HCT116 (cell line): ENCODE measurements around the gene MACF1. TPM values are rescaled to one million over a fixed set of nuclear protein-coding genes. Genes with fewer than 3 reads are reported as not detected.
"Not testable (repeated sequence)": the region's sequence is repeated elsewhere in the genome, so short reads cannot be mapped to it uniquely, and the experiment has no call there.

ENCODE experiments used
- ATAC-seq: fragments of 200-7000 bp; cut with Tn5 transposase; 2 replicates; pipeline ENCODE4 v1.9.1; 2020; ENCODE audit warnings: mild to moderate bottlenecking, moderate library complexity
- BruUV-seq: library from RNA; stranded (reverse); fragments of 400-500 nt; replicated peaks from 2 replicates; lab custom pipeline; 2021; lab: Mats Ljungman, UMichigan
- CTCF ChIA-PET: fragments of 300-600 bp; sonication (Branson Sonifier 250); formaldehyde crosslinking; loops from one replicate; lab custom pipeline; 2021; ENCODE audit warnings: antibody characterized with exemption; lab: Charles Lee
- POLR2A ChIA-PET: fragments of 300-600, 350-600 bp; sonication (Branson Sonifier 250); formaldehyde crosslinking; loops from one replicate; lab custom pipeline; 2021; ENCODE audit warnings: antibody characterized with exemption; lab: Charles Lee
- RAD21 ChIA-PET, 2 experiments: fragments of 300-600 bp; sonication (Branson Sonifier 250); formaldehyde crosslinking; loops; one replicate each; lab custom pipeline; 2023; ENCODE audit warnings: low total read pairs in 2 of 2; ENCODE audit not compliant: uncharacterized antibody in 2 of 2, unreplicated experiment in 2 of 2, low non-redundant PET in 1 of 2; lab: Charles Lee
- DNase-seq: peaks from one replicate; pipeline ENCODE4 v3.0.0-alpha.2; 2010; ENCODE audit warnings: low read depth, low spot score
- H2AFZ ChIP-seq: fragments of 200-600 bp; shearing (Covaris generic), sonication (generic); 2 replicates; pipeline ENCODE4 v1.6.1; 2017; ENCODE audit warnings: low read depth, mixed run types, mixed read lengths, antibody characterized with exemption, low read length; ENCODE audit not compliant: poor library complexity, severe bottlenecking
- H3K27ac ChIP-seq: 2 replicates; pipeline ENCODE4 v1.5.1; 2012; ENCODE audit warnings: low read depth, low read length
- H3K27me3 ChIP-seq: fragments of 200-600 bp; sonication (generic); 2 replicates; pipeline ENCODE4 v1.6.1; 2016; ENCODE audit warnings: mixed run types, low read length, mixed read lengths; ENCODE audit not compliant: insufficient read depth
- H3K36me3 ChIP-seq, 2 experiments: fragments of 200-500 bp in 1 of 2; fragments of 200-600 bp in 1 of 2; sonication (Bioruptor generic) in 1 of 2; sonication (generic) in 1 of 2; 2 replicates each; pipeline versions ENCODE4 v1.5.1 to v1.6.1; 2014 to 2016; ENCODE audit warnings: low read length in 2 of 2, inconsistent platforms in 1 of 2, mixed read lengths in 1 of 2, mixed run types in 1 of 2; ENCODE audit not compliant: insufficient read depth in 2 of 2, control insufficient read depth in 1 of 2
- H3K4me1 ChIP-seq, 2 experiments: fragments of 200-600 bp in 1 of 2; sonication (generic) in 1 of 2; 2 replicates each; pipeline versions ENCODE4 v1.5.1 to v1.6.1; 2012 to 2017; ENCODE audit warnings: low read length in 2 of 2, inconsistent platforms in 1 of 2, mild to moderate bottlenecking in 1 of 2, mixed read lengths in 1 of 2, mixed run types in 1 of 2, moderate library complexity in 1 of 2; ENCODE audit not compliant: insufficient read depth in 2 of 2, control insufficient read depth in 1 of 2
- H3K4me2 ChIP-seq: fragments of 200-600 bp; sonication (generic); 2 replicates; pipeline ENCODE4 v1.6.1; 2017; ENCODE audit warnings: mixed run types, low read length, mixed read lengths
- H3K4me3 ChIP-seq, 2 experiments: fragments of 200-600 bp in 1 of 2; sonication (generic) in 1 of 2; replicated peaks in 1 of 2; 2 replicates each; pipeline ENCODE4 v1.5.1; 2011 to 2016; ENCODE audit warnings: low read length in 2 of 2, control low read depth in 1 of 2, low read depth in 1 of 2, mild to moderate bottlenecking in 1 of 2, mixed read lengths in 1 of 2, mixed run types in 1 of 2
- H3K79me2 ChIP-seq: fragments of 200-600 bp; sonication (generic); 2 replicates; pipeline ENCODE4 v1.6.1; 2017; ENCODE audit warnings: mild to moderate bottlenecking, mixed run types, low read length, moderate library complexity, mixed read lengths; ENCODE audit not compliant: insufficient read depth
- H3K9ac ChIP-seq: fragments of 200-600 bp; sonication (generic); 2 replicates; pipeline ENCODE4 v1.6.1; 2016; ENCODE audit warnings: low read length, mixed read lengths
- H3K9me2 ChIP-seq: fragments of 200-600 bp; sonication (generic), shearing (Covaris generic); 2 replicates; pipeline ENCODE4 v1.6.1; 2017; ENCODE audit warnings: mixed run types, mild to moderate bottlenecking, moderate library complexity; ENCODE audit not compliant: insufficient read depth
- H3K9me3 ChIP-seq, 2 experiments: fragments of 200-500 bp in 1 of 2; fragments of 200-600 bp in 1 of 2; sonication (Bioruptor generic) in 1 of 2; sonication (generic) in 1 of 2; 2 replicates each; pipeline ENCODE4 v1.6.1; 2014 to 2017; ENCODE audit warnings: low read length in 2 of 2, mixed read lengths in 2 of 2, inconsistent platforms in 1 of 2, low read depth in 1 of 2, mild to moderate bottlenecking in 1 of 2, mixed run types in 1 of 2, moderate library complexity in 1 of 2; ENCODE audit not compliant: control insufficient read depth in 1 of 2, insufficient read depth in 1 of 2
- H4K20me1 ChIP-seq: fragments of 200-600 bp; sonication (generic), shearing (Covaris generic); 2 replicates; pipeline ENCODE4 v1.6.1; 2017; ENCODE audit warnings: mixed run types, mild to moderate bottlenecking, moderate library complexity; ENCODE audit not compliant: insufficient read depth
- CBX3 ChIP-seq: IDR thresholded peaks from 2 replicates; pipeline ENCODE4 v1.6.1; 2012; ENCODE audit warnings: low read depth
- EGR1 ChIP-seq: IDR thresholded peaks from 2 replicates; pipeline ENCODE4 v1.6.1; 2012; ENCODE audit warnings: low read depth
- EZH2 ChIP-seq: fragments of 200-600 bp; sonication (generic); IDR thresholded peaks from 2 replicates; pipeline ENCODE4 v1.6.1; 2017; ENCODE audit warnings: antibody characterized with exemption, mixed run types
- POLR2AphosphoS5 ChIP-seq: IDR thresholded peaks from 2 replicates; pipeline ENCODE4 v1.6.1; 2011; ENCODE audit warnings: mild to moderate bottlenecking, low read depth, low read length, moderate library complexity
- RAD21 ChIP-seq: IDR thresholded peaks from 2 replicates; pipeline ENCODE4 v1.6.1; 2012; ENCODE audit warnings: low read depth, mild to moderate bottlenecking
- SIN3A ChIP-seq: IDR thresholded peaks from 2 replicates; pipeline ENCODE4 v1.6.1; 2012; ENCODE audit warnings: low read depth
- SP1 ChIP-seq: IDR thresholded peaks from 2 replicates; pipeline ENCODE4 v1.6.1; 2012; ENCODE audit warnings: low read depth
- ZFX ChIP-seq: fragments of 450-650 bp; IDR thresholded peaks from 2 replicates; pipeline ENCODE4 v1.6.1; 2017
- intact Hi-C: fragments of 100-400 bp; cut with micrococcal nuclease; formaldehyde crosslinking; loops from 2 replicates; pipeline ENCODE4 v1.10.0; 2022
- total RNA-seq: library from RNA; stranded (reverse); gene quantifications from one replicate; pipeline ENCODE4 v1.2.1, GENCODE V29; 2021; ENCODE audit not compliant: unreplicated experiment
- TF ChIP-seq, protein P1 (sequence below): IDR thresholded peaks from 2 replicates; pipeline ENCODE4 v1.6.1; 2011; ENCODE audit warnings: mild to moderate bottlenecking, low read length, moderate library complexity; ENCODE audit not compliant: insufficient replicate concordance; ENCODE audit errors: extremely low read depth

The MACF1 gene
- total RNA-seq, 1 experiment from 2014 or later: 146 TPM

- no peak for ATAC-seq
- CTCF ChIA-PET: no interaction called here
- BruUV-seq: no TSS peak
These were observed 296.4 kb downstream of the MACF1 start for GRCh38 chr1:39500862-39501389.

GRCh38 chr1:39501666-39502065, 297.2 kb downstream of the MACF1 start:
- ChIA-PET RAD21 (no interaction called here), POLR2A (no interaction called here), CTCF (no interaction called here)
- Histone ChIP-seq H3K36me3 (no peaks in the 10 kb centered on the region), H3K4me1 (0 out of 4 replicates have a peak, but pooled peaks cover 0 to 2% of the 10 kb centered on the region in 2 experiments), H3K9me3 (no peaks in the 10 kb centered on the region), H3K4me3 (no peak overlapping the region), H2AFZ (no peak overlapping the region), H3K9me2 (no peaks in the 10 kb centered on the region), H3K79me2 (no peaks in the 10 kb centered on the region), H3K4me2 (no peak overlapping the region), H4K20me1 (no peaks in the 10 kb centered on the region), H3K27me3 (no peaks in the 10 kb centered on the region), H3K9ac (no peak overlapping the region), H3K27ac (no peak overlapping the region)
- intact Hi-C loops: no loop called here
- no TSS peak for BruUV-seq
- TF ChIP-seq RAD21 (no peak), ZFX (no peak), EZH2 (no peak), SIN3A (no peak), SP1 (no peak)
- TF ChIP-seq, protein P1, sequence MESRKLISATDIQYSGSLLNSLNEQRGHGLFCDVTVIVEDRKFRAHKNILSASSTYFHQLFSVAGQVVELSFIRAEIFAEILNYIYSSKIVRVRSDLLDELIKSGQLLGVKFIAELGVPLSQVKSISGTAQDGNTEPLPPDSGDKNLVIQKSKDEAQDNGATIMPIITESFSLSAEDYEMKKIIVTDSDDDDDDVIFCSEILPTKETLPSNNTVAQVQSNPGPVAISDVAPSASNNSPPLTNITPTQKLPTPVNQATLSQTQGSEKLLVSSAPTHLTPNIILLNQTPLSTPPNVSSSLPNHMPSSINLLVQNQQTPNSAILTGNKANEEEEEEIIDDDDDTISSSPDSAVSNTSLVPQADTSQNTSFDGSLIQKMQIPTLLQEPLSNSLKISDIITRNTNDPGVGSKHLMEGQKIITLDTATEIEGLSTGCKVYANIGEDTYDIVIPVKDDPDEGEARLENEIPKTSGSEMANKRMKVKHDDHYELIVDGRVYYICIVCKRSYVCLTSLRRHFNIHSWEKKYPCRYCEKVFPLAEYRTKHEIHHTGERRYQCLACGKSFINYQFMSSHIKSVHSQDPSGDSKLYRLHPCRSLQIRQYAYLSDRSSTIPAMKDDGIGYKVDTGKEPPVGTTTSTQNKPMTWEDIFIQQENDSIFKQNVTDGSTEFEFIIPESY: no peak
- ATAC-seq (no peak), DNase-seq (no peak)

More at GRCh38 chr1:39500862-39501389, 296.4 kb downstream of the MACF1 start:
- H3K36me3 ChIP-seq: no peaks in the 10 kb centered on the region
- no peaks in the 10 kb centered on the region for H3K9me3 ChIP-seq
- 0 out of 4 replicates have a peak, but pooled peaks cover 0 to 2% of the 10 kb centered on the region in 2 experiments for H3K4me1 ChIP-seq
- no peak for TF ChIP-seq SP1
- TF ChIP-seq, protein P1: no peak
- TF ChIP-seq POLR2AphosphoS5: no peak
- no peak for TF ChIP-seq EGR1
- TF ChIP-seq CBX3: no peak
- intact Hi-C loops: no loop called here
- H4K20me1 ChIP-seq: no peaks in the 10 kb centered on the region
- no peak overlapping the region for H3K27ac ChIP-seq
- H3K27me3 ChIP-seq: no peaks in the 10 kb centered on the region
- RAD21 ChIA-PET: no interaction called here
- no peak for DNase-seq
- no peak overlapping the region for H3K9ac ChIP-seq
- H2AFZ ChIP-seq: no peak overlapping the region
- no peak overlapping the region for H3K4me2 ChIP-seq
- H3K79me2 ChIP-seq: no peaks in the 10 kb centered on the region
- H3K4me3 ChIP-seq: no peak overlapping the region
- POLR2A ChIA-PET: no interaction called here
- no peaks in the 10 kb centered on the region for H3K9me2 ChIP-seq

DNA sequence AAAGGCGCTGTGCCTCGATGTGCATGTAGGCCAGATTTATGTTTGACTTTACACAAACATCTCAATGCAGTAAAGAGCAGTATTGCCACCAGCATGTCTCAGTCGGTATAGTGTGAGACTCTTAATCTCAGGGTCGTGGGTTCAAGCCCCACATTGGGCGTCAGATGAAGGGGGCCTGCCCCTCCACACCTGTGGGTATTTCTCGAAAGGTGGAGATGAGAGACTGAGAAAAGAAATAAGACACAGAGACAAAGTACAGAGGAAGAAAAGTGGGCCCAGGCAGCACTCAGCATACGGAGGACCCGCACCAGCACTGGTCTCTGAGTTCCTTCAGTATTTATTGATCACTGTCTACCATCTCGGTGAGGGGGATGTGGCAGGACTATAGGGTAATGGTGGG, 299.9 kb downstream of the MACF1 start:
- POLR2A ChIA-PET, H3K9ac ChIP-seq, RAD21 ChIA-PET, H3K4me1 ChIP-seq, intact Hi-C loops, BruUV-seq, H3K27ac ChIP-seq, H3K9me2 ChIP-seq, H2AFZ ChIP-seq, H3K27me3 ChIP-seq, ATAC-seq, H3K4me3 ChIP-seq, DNase-seq, H3K36me3 ChIP-seq, H4K20me1 ChIP-seq, H3K9me3 ChIP-seq, H3K4me2 ChIP-seq, H3K79me2 ChIP-seq, CTCF ChIA-PET: not testable (repeated sequence)
